HG02852 (cell line): ENCODE results near the gene IGF2BP2.
"Not testable (repeated sequence)": the region's sequence is repeated elsewhere in the genome, so short reads cannot be mapped to it uniquely, and the experiment has no call there.

Source experiments
- ATAC-seq: cut with Tn5 transposase; IDR thresholded peaks from one replicate; pipeline ENCODE4 v1.9.1; 2021; ENCODE audit warnings: mild to moderate bottlenecking, moderate library complexity; ENCODE audit not compliant: unreplicated experiment

Gene IGF2BP2

GRCh38 chr3:185678027-185678426, 146.8 kb downstream of the IGF2BP2 start:
- ATAC-seq = no peak

- no peak for ATAC-seq
Observed at GRCh38 chr3:185677146-185677829, 147.6 kb downstream of the IGF2BP2 start.

GRCh38 chr3:185667574-185667973, 157.3 kb downstream of the IGF2BP2 start:
- ATAC-seq = no peak

GRCh38 chr3:185663929-185664328, 160.9 kb downstream of the IGF2BP2 start:
- ATAC-seq = no peak

- no peak for ATAC-seq
Observed at GRCh38 chr3:185661772-185662171, 163.1 kb downstream of the IGF2BP2 start.

GRCh38 chr3:185661296-185661695, 163.5 kb downstream of the IGF2BP2 start:
- not testable (repeated sequence) for ATAC-seq

GRCh38 chr3:185659942-185660921, 164.6 kb downstream of the IGF2BP2 start:
- ATAC-seq = peak; percentile 64

GRCh38 chr3:185658943-185659342, 165.9 kb downstream of the IGF2BP2 start:
- no peak for ATAC-seq

- no peak for ATAC-seq
Observed at GRCh38 chr3:185658504-185658912, 166.3 kb downstream of the IGF2BP2 start.

- ATAC-seq = no peak
Observed at GRCh38 chr3:185657691-185658503, 166.9 kb downstream of the IGF2BP2 start.

GRCh38 chr3:185657211-185657610, 167.6 kb downstream of the IGF2BP2 start:
- no peak for ATAC-seq

GRCh38 chr3:185656321-185656840, 168.5 kb downstream of the IGF2BP2 start:
- ATAC-seq = no peak

GRCh38 chr3:185655426-185656320, 169.2 kb downstream of the IGF2BP2 start:
- ATAC-seq = no peak

GRCh38 chr3:185654758-185655145, 170.1 kb downstream of the IGF2BP2 start:
- ATAC-seq = no peak

- ATAC-seq = no peak
Observed at GRCh38 chr3:185653949-185654757, 170.7 kb downstream of the IGF2BP2 start.

GRCh38 chr3:185651971-185652370, 172.9 kb downstream of the IGF2BP2 start:
- no peak for ATAC-seq

GRCh38 chr3:185649414-185649813, 175.4 kb downstream of the IGF2BP2 start:
- ATAC-seq = no peak

- no peak for ATAC-seq
Observed at GRCh38 chr3:185648396-185648795, 176.4 kb downstream of the IGF2BP2 start.

GRCh38 chr3:185647880-185648210, 177.0 kb downstream of the IGF2BP2 start:
- no peak for ATAC-seq
